Erythroblast (primary cell): ENCODE results near the gene GTPBP4.
A peak's percentile ranks its signal among the peaks of the same experiment; 100 is the strongest.

ENCODE experiments used
- GATA1 ChIP-seq: IDR thresholded peaks from 2 replicates; pipeline ENCODE4 v1.6.1; 2011; ENCODE audit warnings: low read depth, mild to moderate bottlenecking, control low read depth, low read length, moderate library complexity
- POLR2A ChIP-seq: IDR thresholded peaks from 2 replicates; pipeline ENCODE4 v1.6.1; 2011; ENCODE audit warnings: mild to moderate bottlenecking, low read length

DNA sequence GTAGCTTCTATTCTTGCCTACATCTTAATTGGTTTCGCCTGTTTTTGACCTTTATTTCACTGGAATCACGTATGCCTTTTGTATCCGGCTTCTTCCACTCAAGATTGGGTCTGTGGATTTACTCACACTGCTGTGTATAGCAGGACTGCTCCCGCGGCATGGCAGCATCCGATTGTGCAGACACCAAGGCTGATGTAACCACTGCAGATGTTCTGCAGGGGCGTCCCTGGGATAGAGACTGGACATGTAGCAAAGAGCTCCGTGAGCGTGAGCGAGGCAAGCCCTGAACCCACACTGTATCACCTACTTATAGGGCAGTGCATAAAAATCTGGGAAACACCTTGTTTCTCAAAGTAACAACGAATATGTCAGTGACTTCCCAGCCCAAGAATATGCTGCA, 48.9 kb downstream of the GTPBP4 start:
- TF ChIP-seq POLR2A (peak; percentile 23), GATA1 (no peak)
